NT2/D1 (cell line): ENCODE data around the gene PRSS35.

Experiments
- SUZ12 ChIP-seq: IDR thresholded peaks from 2 replicates; pipeline ENCODE4 v1.6.1; 2011; ENCODE audit not compliant: insufficient read length, insufficient read depth; ENCODE audit errors: extremely low read depth
- YY1 ChIP-seq: IDR thresholded peaks from 2 replicates; pipeline ENCODE4 v1.6.1; 2011; ENCODE audit not compliant: insufficient read length, insufficient read depth
- ZNF274 ChIP-seq: IDR thresholded peaks from 2 replicates; pipeline ENCODE4 v1.6.1; 2011; ENCODE audit warnings: mild to moderate bottlenecking, low read depth, low read length

DNA sequence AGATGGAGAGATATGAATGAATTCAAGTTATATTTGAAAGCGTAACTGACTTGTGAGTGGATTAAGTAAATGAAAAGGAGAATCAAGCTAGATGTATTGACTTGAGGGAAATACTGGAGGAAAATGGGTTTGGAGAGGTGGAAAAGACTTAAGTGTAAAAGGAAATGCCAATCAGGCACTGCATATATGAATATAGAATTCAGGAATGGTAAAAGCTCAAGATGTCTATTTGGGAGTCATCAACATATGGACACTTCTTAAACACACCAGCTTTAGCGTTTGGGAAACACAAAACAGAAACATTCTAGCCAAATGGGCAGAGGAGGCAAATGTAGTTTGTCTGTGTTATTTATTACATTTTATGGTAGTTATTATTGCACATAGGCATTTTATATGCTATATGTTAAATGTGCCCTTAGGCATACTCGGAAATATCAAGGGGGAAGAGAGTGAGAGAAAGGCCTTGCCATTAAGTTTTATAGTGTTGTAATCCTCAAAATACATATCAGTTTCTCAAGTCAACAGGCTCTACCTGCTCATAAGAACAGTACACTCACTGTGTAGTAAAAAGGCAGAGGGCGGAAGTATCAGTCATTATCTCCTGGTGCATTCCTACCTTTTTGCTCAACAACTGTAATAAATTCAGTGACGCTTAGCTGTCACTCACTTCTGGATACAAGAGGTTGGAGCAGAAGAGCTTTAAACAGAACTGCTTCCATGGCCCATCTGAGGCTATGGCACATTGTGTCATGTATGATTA, 47.8 kb upstream of the PRSS35 start:
- no peak for TF ChIP-seq YY1
- no peak for TF ChIP-seq ZNF274
- TF ChIP-seq SUZ12 = no peak
